Esophagus muscularis mucosa (tissue), 4 donors: ENCODE data around the gene MBP. TPM values are rescaled to one million over a fixed set of nuclear protein-coding genes. Genes with fewer than 3 reads are reported as not detected.

Source experiments
- DNase-seq: peaks from one replicate; pipeline ENCODE4 v3.0.0-alpha.2; 2017; ENCODE audit errors: extremely low spot score
- H3K27ac ChIP-seq, 4 donors: fragments of 200-600 bp; sonication (generic); replicated peaks in 1 of 4; 1 replicate in 3 of 4; 2 replicates in 1 of 4; pipeline ENCODE4 v1.5.1; 2016 to 2019; ENCODE audit warnings: mild to moderate bottlenecking in 1 of 4
- H3K27me3 ChIP-seq, 4 donors: fragments of 200-600 bp; sonication (generic); one replicate each; pipeline versions ENCODE4 v1.5.1 to v1.6.0; 2016 to 2019
- H3K36me3 ChIP-seq, 4 donors: fragments of 200-600 bp; sonication (generic); one replicate each; pipeline ENCODE4 v1.5.1; 2016 to 2019
- H3K4me1 ChIP-seq, 4 donors: fragments of 200-600 bp; sonication (generic); one replicate each; pipeline ENCODE4 v1.5.1; 2016 to 2019
- H3K4me3 ChIP-seq, 4 donors: fragments of 200-600 bp; sonication (generic); 1 replicate in 2 of 4; 2 replicates in 2 of 4; pipeline ENCODE4 v1.5.1; 2016 to 2019; ENCODE audit warnings: mild to moderate bottlenecking in 4 of 4, moderate library complexity in 1 of 4
- H3K9me3 ChIP-seq, 4 donors: fragments of 200-600 bp; sonication (generic); 1 replicate in 3 of 4; 2 replicates in 1 of 4; pipeline ENCODE4 v1.5.1; 2016 to 2019
- CTCF ChIP-seq, 3 experiments: fragments of 200-600 bp in 2 of 3; fragments of 450-650 bp in 1 of 3; sonication (generic) in 2 of 3; IDR thresholded peaks; one replicate each; pipeline ENCODE4 v1.5.1; 2017 to 2019; ENCODE audit warnings: antibody characterized with exemption in 3 of 3, mild to moderate bottlenecking in 2 of 3, moderate library complexity in 1 of 3
- EP300 ChIP-seq: sonication (generic); formaldehyde crosslinking; IDR thresholded peaks from one replicate; pipeline ENCODE4 v1.6.1; 2017; ENCODE audit warnings: antibody characterized with exemption
- POLR2A ChIP-seq: fragments of 450-650 bp; IDR thresholded peaks from one replicate; pipeline ENCODE4 v1.6.1; 2017; ENCODE audit warnings: antibody characterized with exemption, moderate library complexity, mild to moderate bottlenecking, low read depth
- POLR2AphosphoS5 ChIP-seq, 2 donors: sonication (generic); formaldehyde crosslinking; IDR thresholded peaks; one replicate each; pipeline ENCODE4 v1.6.1; 2017; ENCODE audit warnings: antibody characterized with exemption in 2 of 2
- WGBS: methylation state at CpG from one replicate; pipeline ENCODE4 v1.1.5; 2018; 5-methylcytosine and 5-hydroxymethylcytosine counted together
- intact Hi-C: fragments of 100-400 bp; cut with DNase I; formaldehyde crosslinking; loops from one replicate; pipeline ENCODE4 v1.15.1; 2023
- total RNA-seq, 4 donors: library from RNA; depleted of rRNA; stranded (reverse); fragments of >200 nt; gene quantifications; one replicate each; pipeline versions ENCODE4 v1.1.0 to v1.2.1, GENCODE V29; 2016

MBP gene
- total RNA-seq, 4 donors from 2014 or later, result 21.9 to 31.3 (median 27.3) TPM

GRCh38 chr18:77135339-77136075, 2.9 kb upstream of the MBP start:
- Histone ChIP-seq H3K4me3 (no peak overlapping the region), H3K27ac (no peak overlapping the region), H3K36me3 (no peaks in the 10 kb centered on the region), H3K9me3 (no peaks in the 10 kb centered on the region), H3K27me3 (peaks cover 0 to 28% (median 3%) of the 10 kb centered on the region in 4 donors), H3K4me1 (peaks cover 11 to 58% (median 54%) of the 10 kb centered on the region in 4 donors)
- TF ChIP-seq POLR2AphosphoS5 (IDR thresholded peaks at IDR 0.05), result no peak
- TF ChIP-seq CTCF (IDR thresholded peaks at IDR 0.05), result no peak
- TF ChIP-seq EP300, result no peak
- no peak for TF ChIP-seq POLR2A
- 88% methylated on average over 16 of the region's 16 CpGs for WGBS
- intact Hi-C loops, result loop anchor here (5.0 kb wide), 1 partner anchor 72 kb away; no protein-coding TSS in a partner anchor
- no peak for DNase-seq

GRCh38 chr18:77134611-77135010, 2.0 kb upstream of the MBP start:
- peaks cover 15 to 65% (median 61%) of the 10 kb centered on the region in 4 donors for H3K4me1 ChIP-seq
- TF ChIP-seq EP300, result no peak
- no peak for TF ChIP-seq CTCF (IDR thresholded peaks at IDR 0.05)
- no peak for TF ChIP-seq POLR2A
- no peak for TF ChIP-seq POLR2AphosphoS5 (IDR thresholded peaks at IDR 0.05)
- intact Hi-C loops, result loop anchor here (5.0 kb wide), 3 partner anchors 47 to 73 kb away; no protein-coding TSS in a partner anchor
- WGBS, result 78% methylated on average over 4 of the region's 4 CpGs
- no peak overlapping the region for H3K4me3 ChIP-seq
- H3K36me3 ChIP-seq, result no peaks in the 10 kb centered on the region
- no peaks in the 10 kb centered on the region for H3K9me3 ChIP-seq
- peak overlapping the region in 3 of 4 donors; percentile 86 to 90 (median 90) for H3K27ac ChIP-seq
- no peak for DNase-seq
- peaks cover 0 to 34% (median 3%) of the 10 kb centered on the region in 4 donors for H3K27me3 ChIP-seq

- 61% methylated on average over 10 of the region's 12 CpGs for WGBS
- TF ChIP-seq CTCF (IDR thresholded peaks at IDR 0.05) (no peak), EP300 (no peak), POLR2A (no peak), POLR2AphosphoS5 (IDR thresholded peaks at IDR 0.05) (no peak)
- Histone ChIP-seq H3K4me3 (no peak overlapping the region), H3K9me3 (no peaks in the 10 kb centered on the region), H3K27ac (peak overlapping the region; percentile 58 to 90 (median 88)), H3K36me3 (no peaks in the 10 kb centered on the region), H3K4me1 (peaks cover 20 to 71% (median 67%) of the 10 kb centered on the region in 4 donors), H3K27me3 (peaks cover 0 to 41% (median 3%) of the 10 kb centered on the region in 4 donors)
- no peak for DNase-seq
- intact Hi-C loops, result loop anchor here (5.0 kb wide), 2 partner anchors 47 to 67 kb away; no protein-coding TSS in a partner anchor
Measured at GRCh38 chr18:77133835-77134496, 1.4 kb upstream of the MBP start.

GRCh38 chr18:77133051-77133834, 660 bp upstream of the MBP start:
- Histone ChIP-seq H3K4me1 (peaks cover 22 to 72% (median 66%) of the 10 kb centered on the region in 4 donors), H3K36me3 (no peaks in the 10 kb centered on the region), H3K9me3 (no peaks in the 10 kb centered on the region), H3K27ac (peak overlapping the region; percentile 86 to 92 (median 90)), H3K27me3 (peaks cover 0 to 41% (median 3%) of the 10 kb centered on the region in 4 donors), H3K4me3 (peak overlapping the region; percentile 69 to 84 (median 76))
- TF ChIP-seq POLR2AphosphoS5 (IDR thresholded peaks at IDR 0.05) (no peak), EP300 (no peak), CTCF (IDR thresholded peaks at IDR 0.05) (no peak)
- intact Hi-C loops, result loop anchor here (5.0 kb wide), 2 partner anchors 46 to 66 kb away; no protein-coding TSS in a partner anchor
- 60% methylated on average over 16 of the region's 44 CpGs for WGBS
- DNase-seq, result no peak
